Lung (tissue), 12 donors: ENCODE data around the gene ACMSD. TPM values are rescaled to one million over a fixed set of nuclear protein-coding genes. Genes with fewer than 3 reads are reported as not detected.

Experiments
- ATAC-seq: fragments of 200-7000 bp; cut with Tn5 transposase; one replicate; pipeline ENCODE4 v1.9.1; 2020; ENCODE audit warnings: moderate number of reproducible peaks; ENCODE audit not compliant: insufficient read depth, low FRiP score
- DNase-seq, 3 donors: peaks; one replicate each; pipeline ENCODE4 v3.0.0-alpha.2; 2013 to 2017
- H3K27ac ChIP-seq, 2 donors: one replicate each; pipeline ENCODE4 v1.5.1; 2013; ENCODE audit warnings: mild to moderate bottlenecking in 2 of 2, moderate library complexity in 2 of 2, control low read depth in 1 of 2, inconsistent platforms in 1 of 2, low read depth in 1 of 2, low read length in 1 of 2
- H3K27me3 ChIP-seq, 3 donors: one replicate each; pipeline ENCODE4 v1.5.1; 2013; ENCODE audit warnings: low read length in 2 of 3; ENCODE audit not compliant: control insufficient read depth in 3 of 3, insufficient read depth in 3 of 3
- H3K36me3 ChIP-seq, 4 donors: one replicate each; pipeline ENCODE4 v1.5.1; 2013; ENCODE audit warnings: low read length in 4 of 4, mild to moderate bottlenecking in 1 of 4, moderate library complexity in 1 of 4; ENCODE audit not compliant: control insufficient read depth in 4 of 4, insufficient read depth in 4 of 4
- H3K4me1 ChIP-seq, 5 donors: one replicate each; pipeline ENCODE4 v1.5.1; 2013; ENCODE audit warnings: low read length in 5 of 5, mild to moderate bottlenecking in 2 of 5, moderate library complexity in 1 of 5; ENCODE audit not compliant: control insufficient read depth in 5 of 5, insufficient read depth in 5 of 5
- H3K4me3 ChIP-seq: one replicate; pipeline ENCODE4 v1.5.1; 2013; ENCODE audit warnings: mild to moderate bottlenecking, control low read depth, moderate library complexity
- H3K9ac ChIP-seq, 2 donors: one replicate each; pipeline ENCODE4 v1.5.1; 2013; ENCODE audit warnings: low read length in 2 of 2, control low read depth in 1 of 2; ENCODE audit not compliant: insufficient read depth in 1 of 2
- H3K9me3 ChIP-seq, 4 donors: one replicate each; pipeline ENCODE4 v1.5.1; 2013; ENCODE audit warnings: low read length in 3 of 4, mild to moderate bottlenecking in 1 of 4, moderate library complexity in 1 of 4; ENCODE audit not compliant: control insufficient read depth in 4 of 4, insufficient read depth in 3 of 4
- CTCF ChIP-seq: IDR thresholded peaks from 2 replicates; pipeline ENCODE4 v1.5.1; 2012; ENCODE audit warnings: mild to moderate bottlenecking; ENCODE audit errors: control extremely low read depth, extremely low read depth
- WGBS, 2 donors: extraction: QIAGEN DNeasy Blood & Tissue Kit; methylation state at CpG; one replicate each; pipeline ENCODE4 v1.1.7; 2013; 5-methylcytosine and 5-hydroxymethylcytosine counted together
- polyA plus RNA-seq, 2 donors: library from polyadenylated mRNA; stranded (reverse); fragments of 200-250 nt; gene quantifications; one replicate each; pipeline ENCODE4 v1.2.1, GENCODE V29; 2013
- total RNA-seq, 2 donors: library from RNA; depleted of rRNA in 1 of 2; stranded (reverse); fragments of >200 nt in 1 of 2; gene quantifications; one replicate each; pipeline ENCODE4 v1.2.1, GENCODE V29; 2014 to 2021
- donor health status: control.
- donor health status: control.
- donor health status: Bipolar disorder and iron deficiency.
- donor health status: healthy.
- donor health status: DM: yes; HTN: yes; CAD: no.

Gene ACMSD
- total and polyA plus RNA-seq, 4 donors, result 0.08 to 0.14 (median 0.12) TPM; not detected in 1

DNA sequence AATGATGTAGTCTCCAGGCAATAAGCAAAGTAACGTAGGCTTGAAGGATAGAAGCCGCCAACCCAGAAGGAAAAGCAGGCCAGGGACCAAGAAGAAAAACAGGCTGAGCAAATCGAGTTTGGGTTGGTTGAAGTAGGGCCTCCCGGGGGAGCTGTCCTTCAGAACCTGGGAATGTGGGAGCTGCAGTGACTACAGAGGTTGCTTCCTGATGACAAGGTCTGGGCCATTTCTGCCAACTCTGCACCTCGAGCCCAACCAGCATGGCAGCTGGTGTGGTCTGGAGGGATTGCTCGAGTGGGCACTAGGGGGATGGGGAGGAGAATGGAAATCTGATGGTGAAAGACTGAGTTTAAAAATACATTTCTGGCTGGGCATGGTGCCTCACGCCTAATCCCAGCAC is 14.1 kb downstream of the ACMSD start:
- DNase-seq (no peak), ATAC-seq (no peak)
- Histone ChIP-seq H3K36me3 (no peaks in the 10 kb centered on the region), H3K27me3 (no peaks in the 10 kb centered on the region), H3K9me3 (no peaks in the 10 kb centered on the region), H3K9ac (no peak overlapping the region), H3K27ac (no peak overlapping the region), H3K4me1 (no peaks in the 10 kb centered on the region), H3K4me3 (no peak overlapping the region)
- 83 to 85% methylated on average over 7 of the region's 7 CpGs for WGBS, 2 donors
- TF ChIP-seq CTCF, result no peak

DNA sequence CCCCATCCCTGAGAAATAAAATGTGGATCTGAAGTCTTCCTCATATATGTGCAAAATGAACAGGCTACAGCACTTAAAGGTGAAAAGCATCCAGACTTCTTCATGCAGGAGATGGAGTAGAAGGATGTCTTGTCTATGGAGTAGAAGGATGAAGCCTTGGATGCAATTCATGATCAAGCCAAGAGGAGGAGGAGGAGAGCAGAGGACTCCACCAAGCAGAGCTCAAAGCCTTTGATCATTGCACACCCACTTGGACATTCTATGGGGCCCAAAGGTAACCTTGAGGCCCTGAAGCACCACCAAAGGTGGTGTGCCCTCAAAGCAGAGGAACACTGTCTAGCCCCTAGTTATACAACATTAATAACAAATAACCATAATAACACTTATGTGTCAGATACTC is 17.3 kb downstream of the ACMSD start:
- Histone ChIP-seq H3K27ac (no peak overlapping the region), H3K4me3 (no peak overlapping the region), H3K36me3 (no peaks in the 10 kb centered on the region), H3K9ac (no peak overlapping the region), H3K9me3 (peaks cover 0 to 2% (median 0%) of the 10 kb centered on the region in 4 donors), H3K4me1 (no peaks in the 10 kb centered on the region), H3K27me3 (no peaks in the 10 kb centered on the region)
- TF ChIP-seq CTCF, result no peak
- no peak for DNase-seq
- ATAC-seq, result no peak

GRCh38 chr2:134858245-134858644 is 19.8 kb downstream of the ACMSD start:
- no peak overlapping the region for H3K27ac ChIP-seq
- no peaks in the 10 kb centered on the region for H3K27me3 ChIP-seq
- DNase-seq (no peak), ATAC-seq (no peak)
- H3K36me3 ChIP-seq, result no peaks in the 10 kb centered on the region
- no peaks in the 10 kb centered on the region for H3K4me1 ChIP-seq
- TF ChIP-seq CTCF, result no peak
- no peak overlapping the region for H3K9ac ChIP-seq
- peaks cover 0 to 2% (median 0%) of the 10 kb centered on the region in 4 donors for H3K9me3 ChIP-seq
- H3K4me3 ChIP-seq, result no peak overlapping the region

DNA sequence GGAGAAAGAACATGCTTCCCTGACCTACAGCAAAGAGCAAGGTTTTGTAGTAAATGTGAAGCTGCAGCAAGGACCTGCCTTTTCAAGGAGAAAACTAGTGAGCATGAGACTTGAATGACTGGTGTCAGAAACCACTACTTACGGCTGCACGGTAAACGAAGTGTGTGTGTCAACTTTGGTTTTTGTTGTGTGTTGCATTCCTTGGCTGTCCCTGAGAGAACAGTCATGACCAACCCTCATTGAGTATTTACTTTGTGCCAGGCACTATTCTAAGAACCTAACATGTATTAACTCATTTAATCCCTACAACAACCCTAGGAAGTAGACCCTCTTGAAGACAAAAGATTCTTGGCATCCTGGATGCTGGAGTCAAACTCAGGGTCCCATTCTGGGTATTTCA is 22.8 kb downstream of the ACMSD start:
- 71 to 89% methylated on average over 3 of the region's 3 CpGs for WGBS, 2 donors
- peak; percentile 6 for ATAC-seq
- Histone ChIP-seq H3K36me3 (no peaks in the 10 kb centered on the region), H3K4me3 (no peak overlapping the region), H3K27ac (no peak overlapping the region), H3K4me1 (no peaks in the 10 kb centered on the region), H3K9ac (no peak overlapping the region), H3K9me3 (peaks cover 0 to 6% (median 0%) of the 10 kb centered on the region in 4 donors), H3K27me3 (no peaks in the 10 kb centered on the region)
- DNase-seq, result no peak
- no peak for TF ChIP-seq CTCF
